SU-DHL-6 (cell line): ENCODE measurements around the gene SCGN.

Source experiments
- EZH2phosphoT487 ChIP-seq: fragments of 200-600 bp; sonication (generic), shearing (Covaris generic); conservative IDR thresholded peaks from 2 replicates; pipeline ENCODE4 v1.6.1; 2018; ENCODE audit warnings: mild to moderate bottlenecking, antibody characterized with exemption, low read length, moderate library complexity, mixed read lengths
- TF ChIP-seq, protein P1 (sequence below): fragments of 200-600 bp; sonication (generic); IDR thresholded peaks from one replicate; pipeline ENCODE4 v1.5.1; 2017; ENCODE audit warnings: antibody characterized with exemption, mild to moderate bottlenecking, low read length, moderate library complexity; ENCODE audit not compliant: insufficient read depth, poor library complexity, severe bottlenecking

DNA sequence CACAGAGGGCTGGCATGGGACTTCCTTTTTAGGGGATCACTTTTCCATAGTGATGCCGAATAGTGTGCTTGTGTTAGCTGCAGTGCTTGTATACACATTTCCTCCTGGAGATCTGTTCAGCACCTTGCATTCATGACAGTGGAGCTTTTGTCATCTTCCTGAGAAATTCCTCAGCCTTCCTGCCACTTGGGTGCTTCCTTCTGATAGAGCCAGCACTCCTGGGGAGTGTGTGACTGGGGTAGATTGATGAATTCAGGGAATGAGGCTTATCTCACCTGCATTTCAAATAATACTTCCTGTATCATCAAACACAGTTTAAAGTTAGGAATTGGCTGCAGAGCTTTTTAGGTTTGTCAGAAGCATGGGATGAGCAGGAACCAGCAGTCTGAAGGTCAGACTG, 48.8 kb upstream of the SCGN start:
- TF ChIP-seq, protein P1, sequence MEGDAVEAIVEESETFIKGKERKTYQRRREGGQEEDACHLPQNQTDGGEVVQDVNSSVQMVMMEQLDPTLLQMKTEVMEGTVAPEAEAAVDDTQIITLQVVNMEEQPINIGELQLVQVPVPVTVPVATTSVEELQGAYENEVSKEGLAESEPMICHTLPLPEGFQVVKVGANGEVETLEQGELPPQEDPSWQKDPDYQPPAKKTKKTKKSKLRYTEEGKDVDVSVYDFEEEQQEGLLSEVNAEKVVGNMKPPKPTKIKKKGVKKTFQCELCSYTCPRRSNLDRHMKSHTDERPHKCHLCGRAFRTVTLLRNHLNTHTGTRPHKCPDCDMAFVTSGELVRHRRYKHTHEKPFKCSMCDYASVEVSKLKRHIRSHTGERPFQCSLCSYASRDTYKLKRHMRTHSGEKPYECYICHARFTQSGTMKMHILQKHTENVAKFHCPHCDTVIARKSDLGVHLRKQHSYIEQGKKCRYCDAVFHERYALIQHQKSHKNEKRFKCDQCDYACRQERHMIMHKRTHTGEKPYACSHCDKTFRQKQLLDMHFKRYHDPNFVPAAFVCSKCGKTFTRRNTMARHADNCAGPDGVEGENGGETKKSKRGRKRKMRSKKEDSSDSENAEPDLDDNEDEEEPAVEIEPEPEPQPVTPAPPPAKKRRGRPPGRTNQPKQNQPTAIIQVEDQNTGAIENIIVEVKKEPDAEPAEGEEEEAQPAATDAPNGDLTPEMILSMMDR: no peak
- no peak for TF ChIP-seq EZH2phosphoT487
